Natural killer cell (primary cell): ENCODE measurements around the gene LAT. TPM values are rescaled to one million over a fixed set of nuclear protein-coding genes. Genes with fewer than 3 reads are reported as not detected.
A peak's percentile ranks its signal among the peaks of the same experiment; 100 is the strongest.
"Not testable (repeated sequence)": the region's sequence is repeated elsewhere in the genome, so short reads cannot be mapped to it uniquely, and the experiment has no call there.

ENCODE experiments used
- ATAC-seq, 3 donors: fragments of 150-1000 bp in 2 of 3; fragments of 200-7000 bp in 1 of 3; cut with Tn5 transposase; 1 replicate in 1 of 3; 2 replicates in 2 of 3; pipeline ENCODE4 v1.10.0; 2021; ENCODE audit warnings: mild to moderate bottlenecking in 2 of 3, moderate library complexity in 2 of 3
- DNase-seq, 2 donors: peaks; one replicate each; pipeline versions ENCODE4 v3.0.0 to v3.0.0-alpha.2; 2013 to 2021; ENCODE audit warnings: mixed read lengths in 1 of 2
- H3K27ac ChIP-seq: one replicate; pipeline ENCODE4 v1.5.1; 2013; ENCODE audit warnings: mild to moderate bottlenecking, low read length
- H3K27me3 ChIP-seq: one replicate; pipeline ENCODE4 v1.6.1; 2013; ENCODE audit warnings: low read length; ENCODE audit not compliant: control insufficient read depth, insufficient read depth
- H3K36me3 ChIP-seq: one replicate; pipeline ENCODE4 v1.6.1; 2013; ENCODE audit warnings: low read length; ENCODE audit not compliant: control insufficient read depth, insufficient read depth
- H3K4me1 ChIP-seq: one replicate; pipeline ENCODE4 v1.6.1; 2013; ENCODE audit warnings: low read length; ENCODE audit not compliant: control insufficient read depth, insufficient read depth
- H3K4me3 ChIP-seq: one replicate; pipeline ENCODE4 v1.5.1; 2013; ENCODE audit warnings: low read length
- H3K9me3 ChIP-seq: one replicate; pipeline ENCODE4 v1.6.1; 2013; ENCODE audit warnings: low read length; ENCODE audit not compliant: control insufficient read depth, insufficient read depth
- H3K27ac Mint-ChIP-seq, 2 donors: one replicate each; pipeline ENCODE4 v1.8.0; 2022; ENCODE audit warnings: mild to moderate bottlenecking in 2 of 2, mixed read lengths in 2 of 2, moderate library complexity in 1 of 2
- H3K27me3 Mint-ChIP-seq, 2 donors: one replicate each; pipeline ENCODE4 v1.8.0; 2022; ENCODE audit warnings: low read depth in 2 of 2, mixed read lengths in 2 of 2
- H3K36me3 Mint-ChIP-seq: one replicate; pipeline ENCODE4 v1.8.0; 2022; ENCODE audit warnings: mixed read lengths
- H3K4me1 Mint-ChIP-seq, 2 donors: one replicate each; pipeline ENCODE4 v1.8.0; 2022; ENCODE audit warnings: mixed read lengths in 2 of 2
- H3K4me3 Mint-ChIP-seq: one replicate; pipeline ENCODE4 v1.8.0; 2022; ENCODE audit warnings: mild to moderate bottlenecking, moderate library complexity, mixed read lengths
- H3K9me3 Mint-ChIP-seq, 2 donors: one replicate each; pipeline ENCODE4 v1.8.0; 2022; ENCODE audit warnings: mixed read lengths in 2 of 2
- WGBS: methylation state at CpG from one replicate; pipeline ENCODE4 v1.1.7; 2013; ENCODE audit warnings: missing lambda C conversion rate; ENCODE audit not compliant: insufficient coverage; 5-methylcytosine and 5-hydroxymethylcytosine counted together
- intact Hi-C: fragments of 100-400 bp; cut with micrococcal nuclease; formaldehyde crosslinking; loops from one replicate; pipeline ENCODE4 v1.14.2; 2022
- total RNA-seq, 4 donors: library from RNA; stranded (reverse); fragments of 120-200 nt in 1 of 4; gene quantifications; one replicate each; pipeline versions ENCODE4 v1.2.3 to v1.2.4, GENCODE V29; 2013 to 2022
- TF ChIP-seq, protein P1 (sequence below): fragments of 200-600 bp; IDR thresholded peaks from one replicate; pipeline ENCODE4 v1.8.0; 2022; ENCODE audit warnings: antibody characterized with exemption

The LAT gene
- total RNA-seq, 3 donors from 2014 or later (not counting 1 experiment from before 2014, with no cell fraction given), result 130 to 148 (median 147) TPM

DNA sequence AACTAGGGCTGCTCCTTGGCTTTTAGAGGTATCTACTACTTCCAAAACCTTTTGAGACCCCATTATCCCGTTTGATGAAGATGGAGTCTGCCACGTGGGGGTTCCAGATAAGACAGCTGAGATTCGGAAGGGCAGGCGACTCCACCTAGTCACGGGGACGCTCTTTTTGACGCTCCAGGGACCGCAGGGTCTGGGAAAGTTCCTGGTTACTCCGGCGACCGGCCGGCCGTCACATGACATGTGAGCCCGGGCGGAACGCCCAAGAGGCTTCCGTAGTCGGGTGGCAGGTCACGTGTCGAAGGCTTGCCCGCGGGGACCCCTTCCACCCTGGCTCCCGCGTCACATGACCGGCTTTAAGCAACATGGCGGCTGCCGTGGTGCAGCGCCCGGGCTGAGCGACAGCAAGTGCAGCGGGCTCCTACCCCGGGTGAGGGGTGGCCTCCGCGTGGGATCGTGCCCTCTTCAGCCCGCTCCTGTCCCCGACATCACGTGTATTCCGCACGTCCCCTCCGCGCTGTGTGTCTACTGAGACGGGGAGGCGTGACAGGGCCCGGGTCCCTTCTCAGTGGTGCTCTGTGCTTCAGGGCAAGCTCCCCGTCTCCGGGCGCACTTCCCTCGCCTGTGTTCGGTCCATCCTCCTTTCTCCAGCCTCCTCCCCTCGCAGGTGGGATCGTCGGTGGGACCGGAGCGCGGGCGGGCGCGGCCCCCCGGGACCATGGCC is 10.3 kb upstream of the LAT start, which contains the start of gene SPNS1:
Gene SPNS1 (plus strand): TSS at position 342 of the 721 bp plus-strand sequence. CDS start 374 bp downstream, at position 716.
- under 1% methylated on average over 60 of the region's 60 CpGs for WGBS
- H3K4me3 Mint-ChIP-seq, result peak within 1 kb of the TSS; percentile 99
- intact Hi-C loops, result loop anchor here (1.0 kb wide), 1 partner anchor 49 kb away; the partner anchor contains the start of gene RABEP2
- Histone ChIP-seq H3K27me3 (no peaks in the 10 kb centered on the region), H3K9me3 (no peaks in the 10 kb centered on the region), H3K36me3 (peaks cover 11% of the 10 kb centered on the region), H3K27ac (peak within 1 kb of the TSS; percentile 57), H3K4me3 (peak within 1 kb of the TSS; percentile 65), H3K4me1 (peaks cover 18% of the 10 kb centered on the region)
- TF ChIP-seq, protein P1, sequence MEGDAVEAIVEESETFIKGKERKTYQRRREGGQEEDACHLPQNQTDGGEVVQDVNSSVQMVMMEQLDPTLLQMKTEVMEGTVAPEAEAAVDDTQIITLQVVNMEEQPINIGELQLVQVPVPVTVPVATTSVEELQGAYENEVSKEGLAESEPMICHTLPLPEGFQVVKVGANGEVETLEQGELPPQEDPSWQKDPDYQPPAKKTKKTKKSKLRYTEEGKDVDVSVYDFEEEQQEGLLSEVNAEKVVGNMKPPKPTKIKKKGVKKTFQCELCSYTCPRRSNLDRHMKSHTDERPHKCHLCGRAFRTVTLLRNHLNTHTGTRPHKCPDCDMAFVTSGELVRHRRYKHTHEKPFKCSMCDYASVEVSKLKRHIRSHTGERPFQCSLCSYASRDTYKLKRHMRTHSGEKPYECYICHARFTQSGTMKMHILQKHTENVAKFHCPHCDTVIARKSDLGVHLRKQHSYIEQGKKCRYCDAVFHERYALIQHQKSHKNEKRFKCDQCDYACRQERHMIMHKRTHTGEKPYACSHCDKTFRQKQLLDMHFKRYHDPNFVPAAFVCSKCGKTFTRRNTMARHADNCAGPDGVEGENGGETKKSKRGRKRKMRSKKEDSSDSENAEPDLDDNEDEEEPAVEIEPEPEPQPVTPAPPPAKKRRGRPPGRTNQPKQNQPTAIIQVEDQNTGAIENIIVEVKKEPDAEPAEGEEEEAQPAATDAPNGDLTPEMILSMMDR, result no peak
- peak; percentile 92 to 94 for DNase-seq
- peak within 1 kb of the TSS; percentile 95 to 97 for H3K27ac Mint-ChIP-seq
- peak; percentile 91 to 96 (median 94) for ATAC-seq
- no peaks in the 10 kb centered on the region for H3K27me3 Mint-ChIP-seq
- H3K36me3 Mint-ChIP-seq, result no peaks in the 10 kb centered on the region
- no peaks in the 10 kb centered on the region for H3K9me3 Mint-ChIP-seq
- H3K4me1 Mint-ChIP-seq, result peaks cover 35 to 42% of the 10 kb centered on the region in 2 donors

DNA sequence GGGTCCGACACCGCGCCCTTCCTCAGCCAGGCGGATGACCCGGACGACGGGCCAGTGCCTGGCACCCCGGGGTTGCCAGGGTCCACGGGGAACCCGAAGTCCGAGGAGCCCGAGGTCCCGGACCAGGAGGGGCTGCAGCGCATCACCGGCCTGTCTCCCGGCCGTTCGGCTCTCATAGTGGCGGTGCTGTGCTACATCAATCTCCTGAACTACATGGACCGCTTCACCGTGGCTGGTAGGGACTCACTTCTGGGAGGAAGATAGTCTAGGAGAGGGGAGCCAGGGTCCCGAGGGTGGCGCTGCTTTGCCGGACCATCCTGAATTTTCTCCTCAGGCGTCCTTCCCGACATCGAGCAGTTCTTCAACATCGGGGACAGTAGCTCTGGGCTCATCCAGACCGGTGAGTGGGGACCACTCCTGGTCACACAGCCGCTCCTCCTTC is 9.7 kb upstream of the LAT start:
- Histone ChIP-seq H3K4me1 (peaks cover 18% of the 10 kb centered on the region), H3K4me3 (peak overlapping the region; percentile 65), H3K36me3 (peaks cover 11% of the 10 kb centered on the region), H3K27me3 (no peaks in the 10 kb centered on the region), H3K9me3 (no peaks in the 10 kb centered on the region), H3K27ac (no peak overlapping the region)
- H3K4me1 Mint-ChIP-seq, result peaks cover 35 to 42% of the 10 kb centered on the region in 2 donors
- H3K36me3 Mint-ChIP-seq, result no peaks in the 10 kb centered on the region
- ATAC-seq (no peak), DNase-seq (no peak)
- TF ChIP-seq, protein P1, result no peak
- intact Hi-C loops, result no loop called here
- H3K27me3 Mint-ChIP-seq, result no peaks in the 10 kb centered on the region
- peak overlapping the region; percentile 95 to 97 for H3K27ac Mint-ChIP-seq
- 10% methylated on average over 30 of the region's 30 CpGs for WGBS
- H3K4me3 Mint-ChIP-seq, result peak overlapping the region; percentile 99
- H3K9me3 Mint-ChIP-seq, result no peaks in the 10 kb centered on the region

DNA sequence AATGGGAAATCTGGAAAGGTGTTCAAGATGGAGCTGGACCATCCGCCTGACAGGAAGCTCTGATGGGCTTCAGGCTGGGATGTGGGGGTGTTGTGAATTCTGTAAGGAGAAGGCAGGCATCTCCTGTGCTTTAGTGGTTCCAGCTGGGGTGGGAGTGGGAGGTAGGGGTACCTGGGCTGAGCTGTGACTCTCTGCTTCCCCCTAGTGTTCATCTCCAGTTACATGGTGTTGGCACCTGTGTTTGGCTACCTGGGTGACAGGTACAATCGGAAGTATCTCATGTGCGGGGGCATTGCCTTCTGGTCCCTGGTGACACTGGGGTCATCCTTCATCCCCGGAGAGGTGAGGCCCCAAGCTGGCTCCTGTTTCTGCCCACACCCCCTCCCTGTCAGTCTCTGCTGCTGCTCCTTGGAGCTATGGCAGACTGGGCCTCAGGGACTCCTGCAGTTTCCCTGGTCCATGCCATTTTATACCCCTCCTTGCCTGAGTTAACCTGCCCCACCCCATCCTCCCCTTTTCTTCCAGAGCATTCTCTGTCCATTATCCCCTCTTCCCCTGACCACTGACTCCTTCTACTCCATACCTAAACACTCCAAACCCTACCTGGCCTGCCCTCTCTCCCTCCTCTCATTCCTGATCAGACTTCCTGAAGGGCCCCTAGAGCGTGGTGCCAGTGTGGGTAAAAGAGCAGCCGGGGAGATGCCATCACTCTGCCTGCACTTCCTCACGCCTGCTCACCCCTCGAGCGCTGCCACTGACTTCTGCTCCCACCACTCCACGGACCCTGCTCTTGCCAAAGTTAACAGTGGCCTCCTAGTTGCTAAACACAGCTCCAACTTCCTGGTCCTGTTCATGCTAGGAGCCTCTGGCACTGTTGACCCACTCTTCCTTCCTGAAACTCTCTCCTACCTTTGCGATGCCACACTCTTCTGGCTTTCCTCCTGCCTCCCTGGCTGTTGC is 6.9 kb upstream of the LAT start:
- Mint-ChIP-seq H3K27ac (peak overlapping the region in 1 of 2 donors; percentile 68), H3K4me1 (peaks cover 35 to 51% of the 10 kb centered on the region in 2 donors), H3K4me3 (no peak overlapping the region), H3K9me3 (no peaks in the 10 kb centered on the region), H3K36me3 (no peaks in the 10 kb centered on the region), H3K27me3 (no peaks in the 10 kb centered on the region)
- ATAC-seq, result no peak
- TF ChIP-seq, protein P1, result peak; percentile 29
- H3K27me3 ChIP-seq, result no peaks in the 10 kb centered on the region
- H3K36me3 ChIP-seq, result peaks cover 29% of the 10 kb centered on the region
- peaks cover 27% of the 10 kb centered on the region for H3K4me1 ChIP-seq
- H3K4me3 ChIP-seq, result no peak overlapping the region
- intact Hi-C loops, result no loop called here
- H3K27ac ChIP-seq, result no peak overlapping the region
- WGBS, result 89% methylated on average over 11 of the region's 11 CpGs
- peaks cover 3% of the 10 kb centered on the region for H3K9me3 ChIP-seq
- peak in 1 of 2 donors; percentile 74 for DNase-seq

DNA sequence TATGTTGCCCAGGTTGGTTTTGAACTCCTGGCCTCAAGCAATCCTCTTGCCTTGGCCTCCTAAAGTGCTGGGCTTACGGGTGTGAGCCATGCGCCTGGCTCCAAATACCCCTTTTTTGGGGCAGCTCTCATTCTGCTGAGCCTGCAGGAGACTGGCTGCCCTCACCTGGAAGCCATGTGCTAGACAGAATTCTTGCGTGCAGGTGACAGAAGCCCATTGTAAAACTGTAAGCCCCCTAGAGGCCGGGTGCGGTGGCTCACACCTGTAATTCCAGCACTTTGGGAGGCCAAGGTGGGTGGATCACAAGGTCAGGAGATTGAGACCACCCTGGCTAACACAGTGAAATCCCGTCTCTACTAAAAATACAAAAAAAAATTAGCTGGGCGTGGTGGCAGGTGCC is 4.5 kb upstream of the LAT start:
- intact Hi-C loops, result not testable (repeated sequence)
- peaks cover 40 to 54% of the 10 kb centered on the region in 2 donors for H3K4me1 Mint-ChIP-seq

More for the DNA sequence above, 4.5 kb upstream of the LAT start:
- not testable (repeated sequence) for H3K9me3 ChIP-seq, ATAC-seq, H3K27me3 Mint-ChIP-seq, H3K27me3 ChIP-seq, H3K9me3 Mint-ChIP-seq, DNase-seq, H3K27ac Mint-ChIP-seq, H3K4me3 Mint-ChIP-seq, H3K36me3 Mint-ChIP-seq, H3K4me3 ChIP-seq, H3K27ac ChIP-seq
- 96% methylated on average over 7 of the region's 7 CpGs for WGBS
- Histone ChIP-seq H3K36me3 (peaks cover 29% of the 10 kb centered on the region), H3K4me1 (peaks cover 37% of the 10 kb centered on the region)
